Occipital lobe (tissue), 2 donors: ENCODE results near the gene PDCD2L. TPM values are rescaled to one million over a fixed set of nuclear protein-coding genes. Genes with fewer than 3 reads are reported as not detected.
A peak's percentile ranks its signal among the peaks of the same experiment; 100 is the strongest.
"Not testable (repeated sequence)": the region's sequence is repeated elsewhere in the genome, so short reads cannot be mapped to it uniquely, and the experiment has no call there.

ENCODE experiments used
- DNase-seq: peaks from one replicate; lab custom pipeline; 2025; lab: John Stamatoyannopoulos, UW
- total RNA-seq: library from RNA; depleted of rRNA; stranded (reverse); fragments of >200 nt; gene quantifications from one replicate; pipeline ENCODE4 v1.2.3, GENCODE V29; 2014

The PDCD2L gene
- total RNA-seq, 1 donor from 2014 or later, result 21.7 TPM

DNA sequence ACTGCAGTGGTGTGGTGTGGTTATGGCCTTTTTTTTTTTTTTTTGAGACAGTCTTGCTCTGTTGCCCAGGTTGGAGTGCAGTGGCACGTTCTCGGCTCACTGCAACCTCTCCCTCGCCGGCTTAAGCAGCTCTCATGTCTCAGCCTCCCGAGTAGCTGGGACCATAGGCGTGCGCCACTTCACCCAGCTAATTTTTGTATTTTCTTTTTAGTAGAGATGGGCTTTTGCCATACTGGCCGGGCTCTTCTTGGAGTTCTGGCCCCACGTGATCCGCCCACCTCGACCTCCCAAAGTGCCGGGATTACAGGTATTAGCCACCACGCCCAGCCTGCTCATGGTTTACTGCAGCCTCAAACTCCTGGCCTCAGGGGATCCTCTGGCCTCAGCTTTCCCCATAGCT is 7.0 kb downstream of the PDCD2L start:
- no peak for DNase-seq

DNA sequence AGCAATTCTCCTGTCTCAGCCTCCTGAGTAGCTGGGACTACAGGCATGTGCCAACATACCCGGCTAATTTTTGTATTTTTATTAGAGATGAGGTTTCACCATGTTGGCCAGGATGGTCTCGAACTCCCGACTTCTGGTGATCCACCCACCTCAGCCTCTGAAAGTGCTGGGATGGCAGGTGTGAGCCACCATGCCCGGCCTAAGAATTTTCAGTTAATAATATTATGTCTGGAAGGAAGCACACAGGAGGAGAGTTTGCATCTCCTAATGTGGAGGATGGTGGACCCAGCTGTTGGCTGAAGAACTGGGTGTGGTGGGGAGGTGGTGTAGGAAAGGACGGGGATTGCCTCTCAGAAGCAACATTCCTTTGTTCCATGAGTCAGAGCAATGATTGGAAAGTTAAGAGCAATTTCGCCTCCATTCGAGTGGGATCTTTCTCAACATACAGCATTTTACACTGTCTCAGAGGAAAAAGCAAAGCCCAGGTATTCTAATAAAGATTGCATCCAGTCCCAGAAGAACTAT is 11.9 kb downstream of the PDCD2L start:
- no peak for DNase-seq

DNA sequence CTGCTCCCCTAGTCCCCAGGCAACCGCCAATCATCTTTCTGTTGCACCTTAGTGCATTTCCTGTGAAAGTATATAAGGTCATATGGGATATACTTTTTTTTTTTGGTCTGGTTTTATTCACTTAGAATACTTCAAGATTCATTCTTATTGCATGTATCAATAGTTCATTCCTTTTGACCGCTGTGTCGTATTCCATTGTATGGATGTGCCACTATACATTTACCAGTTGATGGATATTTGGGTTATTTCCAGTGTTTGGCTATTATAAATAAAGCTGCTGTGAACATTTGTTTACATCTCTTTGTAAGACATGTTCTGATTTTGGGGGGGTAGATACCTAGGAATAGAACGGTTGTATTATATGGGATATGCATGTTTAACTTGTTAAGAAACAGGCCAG is 14.1 kb downstream of the PDCD2L start:
- no peak for DNase-seq

DNA sequence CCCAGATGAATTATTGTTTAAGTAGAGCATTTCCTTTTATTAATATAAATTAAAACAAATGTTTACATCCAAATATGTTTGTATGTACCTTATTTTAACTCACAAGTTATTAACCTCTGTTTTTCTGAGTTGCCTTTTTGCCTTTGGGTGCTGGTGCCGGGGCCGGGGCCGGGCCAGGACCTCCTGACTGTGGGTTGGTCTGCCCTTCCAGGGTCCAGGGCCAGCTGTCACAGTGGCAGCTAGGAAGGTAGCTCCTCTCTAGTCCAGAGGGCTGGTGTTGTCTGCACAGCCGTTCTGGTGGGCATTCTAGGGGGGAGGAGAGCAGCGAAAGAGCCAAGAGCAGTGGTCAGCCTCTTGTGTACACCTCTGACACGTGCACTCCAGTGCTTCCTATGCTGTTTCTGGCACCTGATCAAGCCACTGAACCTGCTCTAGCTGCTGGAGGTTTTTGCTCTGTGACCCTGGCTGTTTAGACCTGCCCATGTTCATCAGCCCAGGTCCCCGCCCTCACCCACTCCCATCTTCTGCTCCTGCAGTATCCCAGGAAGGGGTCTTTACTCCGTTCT is 22.0 kb downstream of the PDCD2L start:
- no peak for DNase-seq

DNA sequence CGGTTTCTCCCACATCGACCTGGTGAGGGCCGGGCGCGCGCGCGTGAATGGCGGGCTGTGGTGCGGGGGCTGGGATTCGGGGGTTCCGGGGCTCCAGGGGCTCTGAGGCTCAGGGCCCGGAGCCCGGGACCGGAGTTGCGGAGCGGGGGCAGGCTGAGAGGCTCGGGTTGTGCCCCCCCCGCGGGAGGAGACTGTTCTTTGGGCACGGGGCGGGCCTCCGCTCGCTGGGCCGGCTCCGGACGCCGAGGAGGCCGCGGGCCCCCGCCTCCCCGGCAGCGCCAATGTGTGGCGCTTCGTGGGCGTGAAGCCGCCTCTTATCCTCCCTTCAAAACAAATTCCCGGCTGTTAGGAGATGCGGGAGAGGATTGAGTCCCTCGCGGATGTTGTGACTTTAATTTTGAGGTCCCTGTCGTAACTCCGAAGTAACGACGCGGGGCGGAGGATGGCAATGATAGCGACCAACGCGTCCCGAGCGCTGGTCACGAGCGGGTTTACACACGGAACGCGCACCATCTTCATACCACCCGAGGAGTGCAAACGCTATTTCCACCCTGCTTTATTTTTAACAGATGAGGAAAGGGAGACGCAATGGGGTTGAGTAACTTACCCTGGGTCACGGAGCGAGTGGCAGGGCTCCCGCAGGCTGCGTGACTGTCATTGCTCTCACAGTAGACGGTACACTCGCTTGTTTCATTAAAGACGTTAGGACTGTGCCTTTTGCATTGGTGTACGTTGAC is 24.5 kb downstream of the PDCD2L start:
- DNase-seq, result peak; percentile 63

DNA sequence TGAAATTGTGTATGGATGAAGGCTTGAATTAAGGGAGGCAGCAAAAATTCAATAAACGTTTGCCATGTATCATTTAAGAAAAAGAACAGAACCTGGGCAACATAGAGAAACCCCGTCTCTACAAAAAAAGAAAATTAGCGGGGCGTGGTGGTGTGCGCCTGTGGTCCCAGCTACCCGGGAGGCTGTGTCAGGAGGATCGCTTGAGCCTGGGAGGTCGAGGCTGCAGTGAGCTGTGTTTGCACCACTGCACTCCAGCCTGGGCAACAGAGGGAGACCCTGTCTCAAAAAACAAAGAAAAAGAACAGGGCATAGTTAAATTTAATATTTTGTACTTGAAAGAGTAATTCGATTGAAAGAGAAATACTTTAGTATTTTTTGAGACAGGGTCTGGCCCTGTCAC is 25.4 kb downstream of the PDCD2L start:
- no peak for DNase-seq

DNA sequence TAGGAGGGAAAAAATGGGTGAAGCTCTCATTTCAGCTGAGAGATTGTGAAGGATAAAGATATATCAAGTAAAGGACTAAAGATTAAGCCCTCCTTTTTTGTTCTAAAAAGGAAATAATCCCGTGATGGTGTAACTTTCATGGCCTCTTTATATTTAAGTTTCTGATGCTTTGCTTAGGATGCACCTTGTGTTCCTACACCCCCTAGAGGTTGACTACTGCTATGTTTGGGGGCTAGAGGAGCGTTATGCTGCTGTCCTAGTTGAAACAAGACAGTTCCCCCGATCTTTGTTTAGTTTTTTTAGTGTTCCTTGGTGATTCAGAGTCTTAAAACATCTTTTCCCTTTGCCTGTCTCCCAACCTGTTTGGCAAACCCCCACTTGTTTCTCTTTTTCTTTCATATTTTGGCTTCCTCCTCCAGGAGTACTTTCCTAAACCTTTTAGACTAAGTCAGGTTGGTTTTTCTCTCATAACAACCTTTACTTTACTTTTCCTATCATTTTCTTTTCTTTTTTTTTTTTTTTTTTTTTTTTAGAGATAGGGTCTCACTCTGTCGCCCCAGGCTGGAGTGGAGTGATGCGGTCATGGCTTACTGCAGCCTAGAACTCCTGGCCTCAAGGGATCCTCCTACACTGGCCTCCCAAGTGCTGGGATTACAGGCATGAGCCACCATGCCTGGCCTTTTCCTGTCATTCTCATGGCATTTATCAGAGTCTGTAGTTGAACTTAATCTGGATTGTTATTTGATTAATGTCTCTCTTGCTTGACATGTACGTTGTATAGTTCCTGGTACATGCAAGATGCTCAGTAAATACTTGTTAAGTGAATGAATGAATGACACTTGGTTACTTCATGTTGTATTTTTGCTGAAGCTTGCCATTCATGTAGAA is 26.8 kb downstream of the PDCD2L start:
- DNase-seq, result no peak

DNA sequence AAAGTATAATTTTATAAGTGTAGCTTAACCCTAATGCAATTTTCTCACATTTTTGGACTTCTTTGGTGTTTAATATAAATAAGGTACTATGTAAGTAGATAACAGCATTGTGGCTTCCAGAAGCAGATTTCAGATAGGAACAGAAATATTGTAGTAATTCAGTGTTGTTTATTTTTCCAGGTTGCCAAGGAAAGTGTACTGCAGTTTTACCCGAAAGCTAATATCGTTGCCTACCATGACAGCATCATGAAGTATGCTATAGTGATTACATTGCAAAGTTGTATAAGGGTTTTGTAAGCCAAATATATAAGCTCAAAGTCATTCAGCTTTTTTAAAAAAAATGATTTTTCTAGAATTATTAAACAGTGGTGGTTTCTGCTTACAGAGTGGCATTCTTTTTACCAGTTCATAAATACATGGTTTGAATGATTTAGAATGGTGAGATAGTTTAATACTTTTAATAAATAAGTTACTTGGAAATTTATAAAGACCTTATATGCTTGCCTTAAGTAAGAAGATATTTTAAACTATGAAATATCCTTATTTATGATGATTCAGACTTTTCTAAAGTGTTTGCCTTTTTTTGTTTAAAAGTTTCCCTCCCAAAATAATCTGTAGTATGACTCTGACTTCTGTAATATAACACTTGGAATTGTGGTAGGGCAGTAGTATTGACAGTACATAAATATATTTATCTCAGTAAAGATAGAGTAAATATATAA is 27.6 kb downstream of the PDCD2L start:
- no peak for DNase-seq

DNA sequence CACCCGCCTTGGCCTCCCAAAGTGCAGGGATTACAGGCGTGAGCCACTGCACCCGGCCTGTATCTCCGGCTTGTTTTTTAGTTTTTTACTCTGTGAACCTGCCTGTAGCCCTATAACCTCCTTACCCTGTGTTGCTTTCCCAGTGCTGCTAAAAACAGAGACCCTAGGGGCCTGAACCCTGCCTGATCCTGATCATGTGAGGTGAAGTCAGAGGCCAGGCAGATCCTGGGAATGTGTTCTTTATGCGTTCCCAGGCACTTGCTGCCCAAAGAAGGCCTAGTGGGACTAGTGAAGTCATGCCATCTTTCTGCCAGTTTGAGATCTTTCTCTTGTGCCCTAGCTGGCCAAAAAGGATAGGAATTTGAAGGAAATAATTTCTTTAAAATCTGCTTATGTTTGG is 28.6 kb downstream of the PDCD2L start:
- DNase-seq, result no peak

DNA sequence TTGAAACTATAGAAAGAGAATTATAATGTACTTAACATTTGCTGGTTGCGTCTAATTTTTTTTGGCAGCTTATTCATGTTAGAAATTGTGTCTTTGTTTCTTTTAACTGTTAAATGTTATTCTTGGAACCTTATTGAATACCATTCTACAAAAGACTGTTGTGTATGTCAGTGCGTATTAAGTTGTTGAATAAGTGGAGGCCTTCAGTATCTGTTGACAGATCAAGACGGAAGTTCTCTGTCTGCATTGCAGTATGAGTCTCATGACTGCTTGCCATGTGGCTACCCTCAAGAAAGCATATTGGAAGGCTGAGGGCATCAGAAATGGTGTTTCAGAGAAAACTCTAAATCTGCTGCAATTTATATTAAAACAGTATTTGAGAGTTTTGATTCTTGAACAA is 32.5 kb downstream of the PDCD2L start:
- DNase-seq, result no peak

DNA sequence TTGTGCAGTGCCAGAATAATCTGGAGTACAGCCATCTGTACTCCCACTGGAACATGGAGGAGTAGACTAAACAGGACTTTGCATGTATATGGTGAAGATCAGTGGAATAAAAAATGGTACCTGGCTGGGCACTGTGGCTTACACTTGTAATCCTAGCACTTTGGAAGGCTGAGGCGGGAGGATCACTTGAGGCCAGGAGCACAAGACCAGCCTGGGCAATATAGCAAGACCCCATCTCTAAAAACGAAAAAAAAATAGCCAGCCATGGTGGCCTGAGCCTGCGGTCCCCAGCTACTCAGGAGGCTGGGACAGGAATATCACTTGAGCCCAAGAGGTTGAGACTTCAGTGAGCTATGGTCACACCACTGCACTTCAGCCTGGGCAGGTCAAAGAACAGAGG is 44.0 kb downstream of the PDCD2L start:
- DNase-seq, result no peak

DNA sequence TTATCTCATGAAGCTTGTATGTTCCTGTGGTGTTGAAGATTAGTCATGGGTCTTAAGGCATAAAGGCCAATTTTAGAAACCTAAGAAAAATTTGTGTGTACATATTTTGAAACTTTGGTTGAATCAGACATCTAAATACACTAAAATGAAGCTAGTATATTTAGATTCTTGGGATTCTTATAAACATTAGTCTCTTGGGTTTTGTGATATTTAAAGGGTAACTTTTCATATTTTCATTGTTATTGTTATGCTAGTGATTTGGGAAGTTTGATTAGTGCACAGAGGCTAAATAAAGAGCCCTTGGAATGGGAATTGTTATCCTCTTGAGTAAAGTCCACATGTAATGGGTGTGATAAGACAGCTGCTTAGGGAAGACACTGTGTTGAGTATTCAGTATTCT is 48.5 kb downstream of the PDCD2L start:
- no peak for DNase-seq

DNA sequence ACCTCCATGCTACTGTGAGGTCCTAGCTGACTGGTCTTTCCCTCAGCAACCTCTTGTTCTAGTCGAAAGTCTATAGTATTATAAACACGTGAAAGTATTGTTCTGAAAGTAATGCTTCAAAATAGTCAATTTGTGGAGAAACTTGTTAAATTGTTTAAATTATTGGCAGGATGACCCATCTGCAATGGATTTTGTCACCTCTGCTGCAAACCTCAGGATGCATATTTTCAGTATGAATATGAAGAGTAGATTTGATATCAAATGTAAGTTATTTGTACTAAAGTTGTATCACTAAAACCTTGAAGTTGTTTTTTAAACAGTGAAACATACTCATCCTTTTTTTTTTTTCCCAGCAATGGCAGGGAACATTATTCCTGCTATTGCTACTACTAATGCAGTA is 49.9 kb downstream of the PDCD2L start:
- no peak for DNase-seq

DNA sequence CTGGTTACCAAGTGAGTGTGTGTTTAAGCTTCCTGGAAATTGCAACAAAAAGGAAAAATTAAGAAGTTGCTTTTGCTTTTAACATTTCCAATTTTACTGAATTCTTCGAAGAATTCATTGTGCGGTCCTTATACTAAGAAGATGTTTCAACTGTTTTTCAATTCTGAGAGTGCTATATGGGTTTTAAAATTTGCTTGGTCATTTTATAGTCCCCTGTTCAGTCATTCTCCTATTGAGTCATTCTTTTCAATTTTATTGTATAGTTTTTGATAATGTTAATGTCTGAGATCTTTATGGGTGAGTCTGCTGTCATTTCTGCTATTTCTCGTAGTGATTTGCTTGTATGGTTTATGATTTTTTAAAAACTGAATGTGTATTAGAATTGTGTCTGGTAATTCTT is 50.5 kb downstream of the PDCD2L start:
- no peak for DNase-seq

DNA sequence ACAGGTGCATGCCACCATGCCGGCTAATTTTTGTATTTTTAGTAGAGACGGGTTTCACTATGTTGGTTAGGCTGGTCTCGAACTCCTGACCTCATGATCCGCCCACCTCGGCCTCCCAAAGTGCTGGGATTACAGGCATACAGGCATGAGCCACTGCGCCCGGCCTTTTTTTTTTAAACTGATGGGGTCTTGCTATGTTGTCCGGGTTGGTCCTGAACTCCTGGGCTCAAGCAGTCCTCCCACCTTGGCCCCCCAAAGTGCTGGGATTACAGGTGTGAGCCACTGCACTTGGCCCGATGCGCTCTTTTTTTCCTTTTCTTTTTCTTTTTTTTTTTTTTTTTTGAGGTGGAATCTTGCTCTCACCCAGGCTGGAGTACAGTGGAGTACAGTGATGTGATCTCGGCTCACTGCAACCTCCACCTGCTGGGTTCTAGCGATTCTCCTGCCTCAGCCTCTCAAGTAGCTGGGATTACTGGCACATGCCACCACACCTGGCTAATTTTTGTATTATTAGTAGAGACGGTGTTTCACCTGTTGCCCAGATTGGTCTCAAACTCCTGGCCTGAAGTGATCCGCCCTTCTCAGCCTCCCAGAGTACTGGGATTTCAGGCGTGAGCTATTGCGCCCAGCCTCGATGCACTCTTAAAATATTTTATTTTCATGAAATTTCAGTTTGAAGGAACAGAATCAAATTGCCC is 51.7 kb downstream of the PDCD2L start:
- not testable (repeated sequence) for DNase-seq

DNA sequence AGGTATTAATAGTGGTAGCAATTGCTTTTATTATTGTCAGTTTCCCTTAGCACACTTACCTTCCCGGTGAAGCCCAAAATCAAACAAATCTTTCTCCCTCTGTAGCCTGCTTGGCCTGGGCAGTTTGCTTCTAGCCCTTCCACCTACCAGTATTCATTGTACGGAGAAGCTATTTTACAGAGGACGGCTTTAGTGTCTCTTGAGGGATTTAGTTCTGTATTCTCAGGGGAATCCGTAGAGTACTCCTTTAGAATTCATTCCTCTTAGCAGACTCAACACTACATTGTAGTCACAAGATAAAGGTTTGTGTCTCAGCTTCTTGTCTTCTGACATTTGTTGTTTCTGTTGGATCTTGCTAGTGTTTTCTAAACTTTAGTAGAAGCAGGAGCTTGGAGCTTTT is 53.2 kb downstream of the PDCD2L start:
- DNase-seq, result no peak

DNA sequence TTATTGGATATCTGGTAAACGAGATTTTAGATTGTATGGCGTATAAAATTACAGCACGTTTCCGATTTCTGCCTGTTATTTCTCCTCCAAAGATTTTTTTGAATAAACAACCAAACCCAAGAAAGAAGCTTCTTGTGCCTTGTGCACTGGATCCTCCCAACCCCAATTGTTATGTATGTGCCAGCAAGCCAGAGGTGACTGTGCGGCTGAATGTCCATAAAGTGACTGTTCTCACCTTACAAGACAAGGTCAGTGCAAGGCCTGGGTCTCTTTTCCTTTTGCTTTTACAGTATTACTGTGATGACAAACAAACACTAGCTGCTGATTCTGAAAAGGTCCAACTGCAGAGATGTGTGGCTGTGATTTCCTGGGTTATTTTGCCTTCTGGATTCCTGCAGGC is 54.5 kb downstream of the PDCD2L start:
- DNase-seq, result no peak

DNA sequence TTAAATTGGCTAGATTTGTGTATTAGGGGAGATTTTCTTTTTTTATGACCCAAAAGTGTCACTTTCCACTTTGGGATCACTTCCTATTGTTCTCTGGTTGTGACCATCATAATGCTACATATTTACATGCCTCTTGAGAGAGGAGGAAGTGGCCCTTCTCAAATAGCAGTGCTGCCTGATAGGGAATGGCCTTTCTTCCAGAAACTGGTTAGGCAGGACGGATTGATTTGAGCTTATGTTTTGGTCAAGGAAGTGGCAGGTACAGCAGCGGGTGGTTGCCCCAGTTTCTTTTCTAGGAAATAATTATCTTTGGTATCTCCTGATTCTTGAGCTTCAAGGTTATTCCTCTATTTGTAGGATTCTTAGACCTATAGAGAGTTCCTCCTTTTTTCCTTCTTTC is 55.4 kb downstream of the PDCD2L start:
- DNase-seq, result no peak

DNA sequence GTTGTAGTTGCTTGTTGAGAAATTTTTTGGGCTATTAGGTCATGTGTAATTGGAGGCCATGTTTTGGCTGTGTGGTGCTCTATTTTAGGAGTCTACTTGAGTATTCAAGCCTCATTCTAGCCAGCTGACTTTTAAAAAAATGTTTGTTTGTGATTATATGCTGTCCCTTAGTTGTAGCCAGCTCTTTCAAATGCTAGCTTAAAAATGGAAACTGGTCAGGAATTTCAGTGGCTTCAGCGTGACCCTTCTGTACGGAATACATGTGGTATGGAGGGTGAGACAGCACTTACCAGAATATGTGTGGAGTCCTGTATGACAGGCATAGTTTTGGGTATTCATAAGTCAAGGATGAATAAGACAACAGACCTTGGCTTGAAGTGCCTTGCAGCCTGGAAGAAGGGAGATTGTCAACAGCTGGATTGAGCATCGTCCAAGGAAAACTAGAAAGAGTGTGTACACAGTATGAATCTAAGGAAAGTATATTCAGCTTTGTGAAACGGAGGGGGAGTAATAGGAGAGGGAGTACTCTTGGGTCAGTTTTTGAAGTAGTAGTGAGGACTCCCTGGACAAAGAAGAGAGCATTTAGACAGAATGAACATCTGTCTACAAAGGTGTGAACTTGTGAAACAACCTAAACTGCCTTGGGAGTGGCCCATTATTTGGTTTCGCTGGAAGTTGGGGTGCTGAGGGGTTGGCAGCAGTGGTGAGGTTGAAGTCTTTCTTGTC is 57.3 kb downstream of the PDCD2L start:
- DNase-seq, result no peak

DNA sequence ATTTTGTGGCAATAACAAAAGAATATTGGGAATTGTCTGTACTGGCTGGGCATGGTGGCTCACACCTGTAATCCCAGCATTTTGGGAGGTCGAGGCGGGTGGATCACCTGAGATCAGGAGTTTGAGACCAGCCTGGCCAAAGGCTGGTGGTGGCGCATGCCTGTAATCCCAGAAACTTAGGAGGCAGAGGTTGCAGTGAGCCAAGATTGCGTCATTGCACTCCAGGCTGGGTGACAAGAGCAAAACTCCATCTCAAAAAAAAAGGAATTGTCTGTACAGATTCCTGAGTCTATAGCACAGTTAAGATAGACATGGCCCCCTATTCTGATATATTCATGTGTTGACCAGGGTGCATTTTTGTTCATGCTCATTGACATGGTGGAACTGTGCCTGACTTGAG is 60.6 kb downstream of the PDCD2L start:
- DNase-seq, result not testable (repeated sequence)
